Esophagus muscularis mucosa (tissue), 3 donors: ENCODE results near the gene ZNF451.

Experiments
- POLR2A ChIP-seq: fragments of 450-650 bp; IDR thresholded peaks from one replicate; pipeline ENCODE4 v1.6.1; 2017; ENCODE audit warnings: antibody characterized with exemption, moderate library complexity, mild to moderate bottlenecking, low read depth
- POLR2AphosphoS5 ChIP-seq, 2 donors: sonication (generic); formaldehyde crosslinking; IDR thresholded peaks; one replicate each; pipeline ENCODE4 v1.6.1; 2017; ENCODE audit warnings: antibody characterized with exemption in 2 of 2
- TF ChIP-seq, protein P1 (sequence below), 3 experiments: fragments of 200-600 bp in 2 of 3; fragments of 450-650 bp in 1 of 3; sonication (generic) in 2 of 3; IDR thresholded peaks; one replicate each; pipeline ENCODE4 v1.5.1; 2017 to 2019; ENCODE audit warnings: antibody characterized with exemption in 3 of 3, mild to moderate bottlenecking in 2 of 3, moderate library complexity in 1 of 3

DNA sequence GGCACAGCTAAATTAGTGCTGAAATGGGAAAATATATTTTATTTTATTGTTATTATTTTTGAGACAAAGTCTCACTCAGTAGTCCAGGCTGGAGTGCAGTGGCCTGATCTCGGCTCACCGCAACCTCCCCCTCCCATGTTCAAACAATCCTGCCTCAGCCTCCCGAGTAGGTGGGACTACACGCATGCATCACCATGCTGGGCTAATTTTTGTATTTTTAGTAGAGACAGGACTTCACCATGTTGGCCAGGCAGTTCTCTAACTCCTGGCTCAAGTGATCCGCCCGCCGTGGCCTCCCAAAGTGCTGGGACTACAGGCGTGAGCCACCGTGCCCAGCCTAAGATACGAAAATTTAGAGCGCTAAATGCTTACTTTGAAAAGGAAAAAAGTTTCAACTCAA is 127.3 kb downstream of the ZNF451 start:
- TF ChIP-seq POLR2A (no peak), POLR2AphosphoS5 (IDR thresholded peaks at IDR 0.05) (no peak)
- TF ChIP-seq, protein P1, sequence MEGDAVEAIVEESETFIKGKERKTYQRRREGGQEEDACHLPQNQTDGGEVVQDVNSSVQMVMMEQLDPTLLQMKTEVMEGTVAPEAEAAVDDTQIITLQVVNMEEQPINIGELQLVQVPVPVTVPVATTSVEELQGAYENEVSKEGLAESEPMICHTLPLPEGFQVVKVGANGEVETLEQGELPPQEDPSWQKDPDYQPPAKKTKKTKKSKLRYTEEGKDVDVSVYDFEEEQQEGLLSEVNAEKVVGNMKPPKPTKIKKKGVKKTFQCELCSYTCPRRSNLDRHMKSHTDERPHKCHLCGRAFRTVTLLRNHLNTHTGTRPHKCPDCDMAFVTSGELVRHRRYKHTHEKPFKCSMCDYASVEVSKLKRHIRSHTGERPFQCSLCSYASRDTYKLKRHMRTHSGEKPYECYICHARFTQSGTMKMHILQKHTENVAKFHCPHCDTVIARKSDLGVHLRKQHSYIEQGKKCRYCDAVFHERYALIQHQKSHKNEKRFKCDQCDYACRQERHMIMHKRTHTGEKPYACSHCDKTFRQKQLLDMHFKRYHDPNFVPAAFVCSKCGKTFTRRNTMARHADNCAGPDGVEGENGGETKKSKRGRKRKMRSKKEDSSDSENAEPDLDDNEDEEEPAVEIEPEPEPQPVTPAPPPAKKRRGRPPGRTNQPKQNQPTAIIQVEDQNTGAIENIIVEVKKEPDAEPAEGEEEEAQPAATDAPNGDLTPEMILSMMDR (IDR thresholded peaks at IDR 0.05), result no peak
